ENCODE data around the gene SEMA4F.

The SEMA4F gene

DNA sequence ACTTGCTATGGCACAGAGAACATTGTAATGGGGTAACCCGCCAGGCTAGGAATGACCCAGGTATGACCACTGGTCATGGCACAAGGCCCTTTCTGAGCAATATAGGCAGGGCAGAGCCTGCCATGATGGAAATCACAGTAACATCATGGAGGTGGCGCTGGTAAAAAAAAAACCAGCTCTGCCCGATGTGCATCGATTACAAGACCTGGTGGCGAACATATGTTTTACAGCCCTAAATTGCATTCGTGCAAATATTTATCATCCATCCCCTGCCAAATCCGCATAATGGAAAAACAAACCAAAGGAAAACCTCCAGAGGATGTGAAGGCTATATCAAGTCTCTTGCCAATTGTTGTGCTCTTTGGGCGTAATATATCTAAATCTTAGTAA is 60.6 kb downstream of the SEMA4F start:
- TF ChIP-seq, protein P1, sequence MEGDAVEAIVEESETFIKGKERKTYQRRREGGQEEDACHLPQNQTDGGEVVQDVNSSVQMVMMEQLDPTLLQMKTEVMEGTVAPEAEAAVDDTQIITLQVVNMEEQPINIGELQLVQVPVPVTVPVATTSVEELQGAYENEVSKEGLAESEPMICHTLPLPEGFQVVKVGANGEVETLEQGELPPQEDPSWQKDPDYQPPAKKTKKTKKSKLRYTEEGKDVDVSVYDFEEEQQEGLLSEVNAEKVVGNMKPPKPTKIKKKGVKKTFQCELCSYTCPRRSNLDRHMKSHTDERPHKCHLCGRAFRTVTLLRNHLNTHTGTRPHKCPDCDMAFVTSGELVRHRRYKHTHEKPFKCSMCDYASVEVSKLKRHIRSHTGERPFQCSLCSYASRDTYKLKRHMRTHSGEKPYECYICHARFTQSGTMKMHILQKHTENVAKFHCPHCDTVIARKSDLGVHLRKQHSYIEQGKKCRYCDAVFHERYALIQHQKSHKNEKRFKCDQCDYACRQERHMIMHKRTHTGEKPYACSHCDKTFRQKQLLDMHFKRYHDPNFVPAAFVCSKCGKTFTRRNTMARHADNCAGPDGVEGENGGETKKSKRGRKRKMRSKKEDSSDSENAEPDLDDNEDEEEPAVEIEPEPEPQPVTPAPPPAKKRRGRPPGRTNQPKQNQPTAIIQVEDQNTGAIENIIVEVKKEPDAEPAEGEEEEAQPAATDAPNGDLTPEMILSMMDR (IDR thresholded peaks at IDR 0.05; ENCODE audit: insufficient read depth, low read depth, low read length, missing control alignments) = no peak
- no peak for DNase-seq (ENCODE audit: low read depth)
- H3K4me3 ChIP-seq (ENCODE audit: low read depth, low read length) = no peak overlapping the region

DNA sequence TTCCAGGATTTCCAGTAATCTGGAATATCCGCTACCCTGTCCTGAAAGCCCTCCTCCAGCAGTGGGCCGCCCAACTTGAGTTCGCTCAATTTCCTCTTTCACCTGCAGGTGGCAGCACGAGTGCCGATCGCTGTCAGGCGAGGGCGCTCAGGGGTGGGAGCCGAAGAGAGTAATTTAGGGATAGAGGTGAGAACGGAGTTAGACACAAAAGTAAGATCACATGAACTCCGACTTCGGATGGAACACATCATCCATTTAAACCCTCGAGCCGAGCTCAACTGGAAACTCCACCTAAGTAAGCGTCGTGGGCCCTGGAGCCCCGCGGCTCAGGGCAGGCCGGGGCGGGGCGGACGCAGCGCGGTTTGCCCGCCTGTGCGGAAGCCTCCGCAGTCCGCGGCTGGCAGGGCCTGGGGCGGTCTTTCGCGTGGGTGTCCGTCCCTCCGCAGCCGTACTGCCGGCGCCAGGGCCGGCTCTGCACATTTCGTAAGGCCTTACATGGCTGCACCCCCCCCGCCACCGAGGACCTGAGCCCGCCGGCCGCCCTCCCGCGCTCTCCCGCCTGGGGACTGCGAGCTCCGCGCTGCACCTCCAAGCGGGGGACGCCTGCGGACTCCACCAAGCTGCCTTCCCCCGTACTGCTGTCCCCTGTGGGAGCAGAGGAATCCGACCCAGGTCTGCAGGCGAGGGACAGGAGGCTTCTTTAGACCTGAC is 61.2 kb downstream of the SEMA4F start:
- peak; percentile 80 for DNase-seq (ENCODE audit: low read depth)
- peak overlapping the region; percentile 57 for H3K4me3 ChIP-seq (ENCODE audit: low read depth, low read length)

DNA sequence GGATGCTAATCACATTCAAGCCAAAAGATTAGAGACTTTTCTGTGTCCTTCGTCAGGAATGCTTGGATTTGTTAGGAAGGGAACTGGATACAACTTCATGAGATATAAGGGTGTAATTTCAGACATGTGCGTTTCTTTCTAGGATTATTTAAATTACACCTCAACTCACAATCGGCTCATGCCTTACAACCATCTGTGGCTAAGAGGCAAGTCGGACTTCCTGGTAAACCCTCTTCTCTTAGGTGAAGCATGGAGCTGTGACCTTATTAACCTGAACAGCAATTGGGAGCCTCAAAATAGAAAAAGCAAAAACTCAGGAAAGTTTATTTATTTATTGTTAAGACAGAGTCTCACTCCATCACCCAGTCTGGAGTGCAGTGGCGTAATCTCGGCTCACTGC is 61.8 kb downstream of the SEMA4F start:
- peak overlapping the region; percentile 57 for H3K4me3 ChIP-seq (ENCODE audit: low read depth, low read length)
- TF ChIP-seq, protein P1 (IDR thresholded peaks at IDR 0.05; ENCODE audit: insufficient read depth, low read depth, low read length, missing control alignments) = no peak

More for the DNA sequence above, 61.2 kb downstream of the SEMA4F start:
- TF ChIP-seq, protein P1 (IDR thresholded peaks at IDR 0.05; ENCODE audit: insufficient read depth, low read depth, low read length, missing control alignments) = peak; percentile 85

DNA sequence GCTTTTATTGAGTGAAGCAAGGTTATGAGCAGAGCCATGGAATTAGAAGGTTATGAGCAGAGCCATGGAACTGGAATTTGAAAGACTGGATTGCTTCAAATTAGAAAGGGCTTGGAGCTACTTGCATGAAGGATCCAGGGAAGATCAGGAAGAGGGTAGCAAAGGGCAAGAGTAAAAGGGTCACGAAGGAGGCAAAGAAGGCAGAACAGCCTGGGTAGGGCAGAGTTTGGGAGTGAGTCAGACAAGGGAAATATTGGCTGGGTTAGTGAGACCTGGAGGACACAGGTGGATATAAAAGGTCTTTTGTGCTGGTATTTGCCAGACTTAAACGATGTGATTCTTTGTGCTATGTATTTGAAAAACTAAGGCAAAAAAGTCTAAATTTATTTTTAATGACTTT is 65.0 kb downstream of the SEMA4F start:
- no peak overlapping the region for H3K4me3 ChIP-seq (ENCODE audit: low read depth, low read length)
- TF ChIP-seq, protein P1 (IDR thresholded peaks at IDR 0.05; ENCODE audit: insufficient read depth, low read depth, low read length, missing control alignments) = no peak

More for the DNA sequence above, 61.8 kb downstream of the SEMA4F start:
- DNase-seq (ENCODE audit: low read depth) = no peak

DNA sequence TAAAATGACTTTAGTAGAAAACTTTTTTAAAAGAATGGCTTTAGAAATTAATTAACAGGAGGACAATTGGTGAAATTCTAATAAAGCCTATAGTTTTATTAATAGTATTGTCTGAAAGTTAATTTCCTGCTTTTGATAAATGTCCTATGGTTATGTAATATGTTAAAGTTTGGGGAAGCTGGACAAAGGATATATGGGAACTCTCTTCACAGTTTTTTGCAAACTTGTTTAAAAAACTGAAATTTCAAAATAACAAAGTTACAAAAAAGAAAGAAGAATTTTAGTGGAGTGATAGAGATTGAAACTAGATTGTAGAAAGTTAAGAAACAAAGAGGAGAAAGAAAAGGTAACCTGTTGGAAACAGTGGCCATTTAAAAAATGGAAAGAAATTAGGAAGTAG is 67.3 kb downstream of the SEMA4F start:
- DNase-seq (ENCODE audit: low read depth) = no peak
- TF ChIP-seq, protein P1 (IDR thresholded peaks at IDR 0.05; ENCODE audit: insufficient read depth, low read depth, low read length, missing control alignments) = no peak
- no peak overlapping the region for H3K4me3 ChIP-seq (ENCODE audit: low read depth, low read length)

More for the DNA sequence above, 65.0 kb downstream of the SEMA4F start:
- DNase-seq (ENCODE audit: low read depth) = no peak

DNA sequence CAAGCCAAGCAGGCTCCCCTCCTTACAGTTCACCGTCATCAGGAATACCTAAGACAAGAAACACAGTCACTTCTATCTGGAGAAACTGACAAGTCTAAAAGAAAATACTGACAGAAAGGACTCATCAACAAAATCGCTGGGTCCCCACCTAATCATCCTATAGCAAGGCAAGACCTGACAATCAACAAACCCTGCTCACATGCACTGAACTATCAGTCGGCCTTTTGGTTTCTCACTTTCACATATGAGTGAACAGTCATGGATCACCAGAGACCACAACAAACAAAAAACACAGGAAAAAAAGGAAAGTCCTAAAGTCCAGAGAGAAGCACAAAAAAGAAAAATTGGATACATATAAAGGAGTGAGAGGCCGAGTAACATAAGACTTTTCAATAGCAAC is 70.4 kb downstream of the SEMA4F start:
- DNase-seq (ENCODE audit: low read depth) = no peak
- TF ChIP-seq, protein P1 (IDR thresholded peaks at IDR 0.05; ENCODE audit: insufficient read depth, low read depth, low read length, missing control alignments) = no peak

DNA sequence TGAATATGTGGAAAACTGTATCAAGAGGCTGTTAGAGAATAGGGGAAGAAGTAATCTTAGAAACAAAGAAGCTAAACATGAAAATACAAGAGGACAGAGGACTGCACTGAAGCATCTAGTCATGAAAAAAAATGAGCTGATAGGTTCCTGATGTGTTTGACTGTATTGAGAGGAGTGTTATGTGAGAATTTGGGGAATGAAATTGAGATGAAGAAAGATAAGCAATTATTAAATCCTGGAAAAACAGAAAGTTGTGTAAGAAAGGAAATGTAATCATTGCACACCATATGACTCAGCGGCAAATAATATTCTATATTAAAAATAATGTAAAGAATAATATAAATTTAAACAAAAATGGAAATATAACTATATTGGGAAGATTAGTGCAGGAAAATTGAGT is 71.2 kb downstream of the SEMA4F start:
- no peak for DNase-seq (ENCODE audit: low read depth)
- no peak overlapping the region for H3K4me3 ChIP-seq (ENCODE audit: low read depth, low read length)
- TF ChIP-seq, protein P1 (IDR thresholded peaks at IDR 0.05; ENCODE audit: insufficient read depth, low read depth, low read length, missing control alignments) = no peak

More for the DNA sequence above, 70.4 kb downstream of the SEMA4F start:
- no peak overlapping the region for H3K4me3 ChIP-seq (ENCODE audit: low read depth, low read length)

Data from GM12865 (cell line).